GM21528 (cell line): Measurements from ENCODE around the gene TK1.

Experiments used
- ATAC-seq: cut with Tn5 transposase; IDR thresholded peaks from one replicate; pipeline ENCODE4 v1.9.1; 2021; ENCODE audit warnings: mild to moderate bottlenecking, moderate library complexity; ENCODE audit not compliant: unreplicated experiment, low FRiP score

Gene TK1

GRCh38 chr17:78223061-78223460, 36.2 kb upstream of the TK1 start:
- no peak for ATAC-seq

GRCh38 chr17:78219396-78220150, 32.7 kb upstream of the TK1 start:
- ATAC-seq, result no peak

GRCh38 chr17:78214706-78215061, 27.8 kb upstream of the TK1 start:
- no peak for ATAC-seq

GRCh38 chr17:78214016-78214705, 27.3 kb upstream of the TK1 start, which contains the start of gene BIRC5:
BIRC5 (plus strand) TSS chr17:78214253; CDS start chr17:78214317, 64 bp downstream.
- peak; percentile 71 for ATAC-seq

GRCh38 chr17:78211032-78211431, 24.2 kb upstream of the TK1 start:
- ATAC-seq, result no peak

GRCh38 chr17:78210111-78210510, 23.3 kb upstream of the TK1 start:
- ATAC-seq, result no peak

- no peak for ATAC-seq
Observed at GRCh38 chr17:78208486-78208885, 21.6 kb upstream of the TK1 start.

GRCh38 chr17:78206298-78206697, 19.4 kb upstream of the TK1 start:
- ATAC-seq, result no peak

- ATAC-seq, result no peak
Observed at GRCh38 chr17:78205124-78205775, 18.4 kb upstream of the TK1 start.

GRCh38 chr17:78204387-78205123, 17.7 kb upstream of the TK1 start:
- no peak for ATAC-seq

- ATAC-seq, result no peak
Observed at GRCh38 chr17:78202666-78203065, 15.8 kb upstream of the TK1 start.

- ATAC-seq, result no peak
Observed at GRCh38 chr17:78200451-78200850, 13.6 kb upstream of the TK1 start.

GRCh38 chr17:78197147-78197832, 10.4 kb upstream of the TK1 start:
- no peak for ATAC-seq

- no peak for ATAC-seq
Observed at GRCh38 chr17:78196716-78197115, 9.9 kb upstream of the TK1 start.

GRCh38 chr17:78185981-78186691, 716 bp downstream of the TK1 start:
- ATAC-seq, result no peak

GRCh38 chr17:78184868-78185267, 2.0 kb downstream of the TK1 start:
- ATAC-seq, result no peak

- ATAC-seq, result no peak
Observed at GRCh38 chr17:78184351-78184750, 2.5 kb downstream of the TK1 start.

GRCh38 chr17:78183916-78184315, 2.9 kb downstream of the TK1 start:
- ATAC-seq, result no peak

- ATAC-seq, result no peak
Observed at GRCh38 chr17:78182504-78182903, 4.3 kb downstream of the TK1 start.

GRCh38 chr17:78180508-78180907, 6.3 kb downstream of the TK1 start:
- no peak for ATAC-seq
